ENCODE results near the gene DCXR. TPM values are rescaled to one million over a fixed set of nuclear protein-coding genes. Genes with fewer than 3 reads are reported as not detected.

Gene DCXR
- total RNA-seq, 1 experiment from 2014 or later, result 120 TPM

DNA sequence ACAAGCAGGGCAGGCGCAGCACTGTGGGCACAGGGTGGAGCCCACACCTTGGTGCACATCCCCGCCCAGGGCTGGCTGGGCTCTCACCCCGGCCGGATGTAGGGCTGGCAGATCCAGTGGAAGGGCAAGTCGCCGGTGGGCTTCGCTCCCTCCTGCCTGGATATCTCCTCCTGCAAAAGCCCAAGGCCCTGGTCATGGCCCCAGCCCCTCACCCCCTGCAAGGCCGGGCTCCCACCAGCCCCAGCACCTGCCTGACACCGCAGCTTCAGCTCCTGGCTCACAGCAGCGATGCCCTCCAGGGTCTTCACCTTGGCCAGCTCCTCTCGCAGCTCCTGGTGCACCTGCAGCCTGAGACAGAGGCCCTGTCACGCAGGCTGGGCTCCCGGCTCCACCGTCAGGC lies 23.1 kb upstream of the DCXR start:
- no peaks in the 10 kb centered on the region for H3F3A ChIP-seq (ENCODE audit: insufficient read depth, low read depth)

DNA sequence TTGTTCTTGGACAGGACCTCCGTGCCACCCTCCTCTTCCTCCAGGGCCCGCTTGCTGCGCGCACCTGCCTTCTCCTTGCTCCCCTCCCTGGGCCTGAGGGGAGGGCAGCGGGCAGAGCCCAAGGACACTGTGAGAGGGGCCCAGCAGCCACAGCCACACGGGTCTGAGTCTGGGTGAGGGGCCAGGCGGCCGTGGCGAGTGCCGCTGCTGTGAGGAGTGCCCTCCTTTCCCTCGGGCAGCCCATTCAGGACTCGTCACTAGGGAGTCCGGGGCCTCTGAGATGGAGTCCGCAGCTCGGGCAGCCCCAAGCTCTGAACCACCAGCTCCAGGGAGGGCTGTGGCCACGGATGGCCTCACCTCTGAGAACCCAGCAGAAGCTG lies 22.5 kb upstream of the DCXR start:
- H3K27me3 ChIP-seq (ENCODE audit: insufficient read depth, low read depth), result no peaks in the 10 kb centered on the region
- ChIA-PET CTCF (no interaction called here), POLR2A (ENCODE audit: unreplicated experiment) (interaction anchor here (0.6 kb wide), 1 partner anchor 240 kb away, joined by 10 read pairs; no protein-coding TSS in a partner anchor)
- H2AFZ ChIP-seq, result no peak overlapping the region
- no peaks in the 10 kb centered on the region for H3K36me3 ChIP-seq (ENCODE audit: low read depth)
- no peak overlapping the region for H3K4me2 ChIP-seq
- H3K9me3 ChIP-seq (ENCODE audit: insufficient read depth, low read depth), result no peaks in the 10 kb centered on the region
- 0 out of 2 replicates have a peak, but pooled peaks cover 5% of the 10 kb centered on the region for H3K4me1 ChIP-seq (replicated peaks; ENCODE audit: insufficient read depth)
- no peak for DNase-seq
- peaks cover 14% of the 10 kb centered on the region; the same call in 1 of the 2 replicates for H3K79me2 ChIP-seq (ENCODE audit: low read depth)
- no peak overlapping the region for H3K4me3 ChIP-seq
- no peak for TF ChIP-seq EZH2 (IDR thresholded peaks at IDR 0.05; ENCODE audit: low read depth)
- TF ChIP-seq, protein P1, sequence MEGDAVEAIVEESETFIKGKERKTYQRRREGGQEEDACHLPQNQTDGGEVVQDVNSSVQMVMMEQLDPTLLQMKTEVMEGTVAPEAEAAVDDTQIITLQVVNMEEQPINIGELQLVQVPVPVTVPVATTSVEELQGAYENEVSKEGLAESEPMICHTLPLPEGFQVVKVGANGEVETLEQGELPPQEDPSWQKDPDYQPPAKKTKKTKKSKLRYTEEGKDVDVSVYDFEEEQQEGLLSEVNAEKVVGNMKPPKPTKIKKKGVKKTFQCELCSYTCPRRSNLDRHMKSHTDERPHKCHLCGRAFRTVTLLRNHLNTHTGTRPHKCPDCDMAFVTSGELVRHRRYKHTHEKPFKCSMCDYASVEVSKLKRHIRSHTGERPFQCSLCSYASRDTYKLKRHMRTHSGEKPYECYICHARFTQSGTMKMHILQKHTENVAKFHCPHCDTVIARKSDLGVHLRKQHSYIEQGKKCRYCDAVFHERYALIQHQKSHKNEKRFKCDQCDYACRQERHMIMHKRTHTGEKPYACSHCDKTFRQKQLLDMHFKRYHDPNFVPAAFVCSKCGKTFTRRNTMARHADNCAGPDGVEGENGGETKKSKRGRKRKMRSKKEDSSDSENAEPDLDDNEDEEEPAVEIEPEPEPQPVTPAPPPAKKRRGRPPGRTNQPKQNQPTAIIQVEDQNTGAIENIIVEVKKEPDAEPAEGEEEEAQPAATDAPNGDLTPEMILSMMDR (conservative IDR thresholded peaks at IDR 0.05), result no peak
- intact Hi-C loops (cut with micrococcal nuclease; ENCODE audit: unreplicated experiment), result no loop called here
- H3K9me2 ChIP-seq (ENCODE audit: insufficient read depth), result no peaks in the 10 kb centered on the region
- no peaks in the 10 kb centered on the region for H4K20me1 ChIP-seq (ENCODE audit: insufficient read depth)
- H3F3A ChIP-seq (ENCODE audit: insufficient read depth, low read depth), result no peaks in the 10 kb centered on the region
- BruUV-seq (replicated peaks), result no TSS peak
- H3K27ac ChIP-seq, result no peak overlapping the region

More for the DNA sequence above, 23.1 kb upstream of the DCXR start:
- CTCF ChIA-PET, result no interaction called here
- intact Hi-C loops (cut with micrococcal nuclease; ENCODE audit: unreplicated experiment), result no loop called here
- Histone ChIP-seq H4K20me1 (ENCODE audit: insufficient read depth) (no peaks in the 10 kb centered on the region), H3K4me2 (no peak overlapping the region), H3K9me2 (ENCODE audit: insufficient read depth) (no peaks in the 10 kb centered on the region), H3K79me2 (ENCODE audit: low read depth) (peaks cover 17% of the 10 kb centered on the region; the same call in 1 of the 2 replicates), H3K9me3 (ENCODE audit: insufficient read depth, low read depth) (no peaks in the 10 kb centered on the region), H3K27ac (no peak overlapping the region), H3K4me1 (replicated peaks; ENCODE audit: insufficient read depth) (0 out of 2 replicates have a peak, but pooled peaks cover 5% of the 10 kb centered on the region), H3K36me3 (ENCODE audit: low read depth) (no peaks in the 10 kb centered on the region), H3K27me3 (ENCODE audit: insufficient read depth, low read depth) (no peaks in the 10 kb centered on the region), H3K4me3 (no peak overlapping the region), H2AFZ (no peak overlapping the region)
- POLR2A ChIA-PET (ENCODE audit: unreplicated experiment), result no interaction called here
- BruUV-seq (replicated peaks), result no TSS peak
- DNase-seq, result no peak
- TF ChIP-seq EZH2 (IDR thresholded peaks at IDR 0.05; ENCODE audit: low read depth), result no peak
- TF ChIP-seq, protein P1 (conservative IDR thresholded peaks at IDR 0.05), result no peak

DNA sequence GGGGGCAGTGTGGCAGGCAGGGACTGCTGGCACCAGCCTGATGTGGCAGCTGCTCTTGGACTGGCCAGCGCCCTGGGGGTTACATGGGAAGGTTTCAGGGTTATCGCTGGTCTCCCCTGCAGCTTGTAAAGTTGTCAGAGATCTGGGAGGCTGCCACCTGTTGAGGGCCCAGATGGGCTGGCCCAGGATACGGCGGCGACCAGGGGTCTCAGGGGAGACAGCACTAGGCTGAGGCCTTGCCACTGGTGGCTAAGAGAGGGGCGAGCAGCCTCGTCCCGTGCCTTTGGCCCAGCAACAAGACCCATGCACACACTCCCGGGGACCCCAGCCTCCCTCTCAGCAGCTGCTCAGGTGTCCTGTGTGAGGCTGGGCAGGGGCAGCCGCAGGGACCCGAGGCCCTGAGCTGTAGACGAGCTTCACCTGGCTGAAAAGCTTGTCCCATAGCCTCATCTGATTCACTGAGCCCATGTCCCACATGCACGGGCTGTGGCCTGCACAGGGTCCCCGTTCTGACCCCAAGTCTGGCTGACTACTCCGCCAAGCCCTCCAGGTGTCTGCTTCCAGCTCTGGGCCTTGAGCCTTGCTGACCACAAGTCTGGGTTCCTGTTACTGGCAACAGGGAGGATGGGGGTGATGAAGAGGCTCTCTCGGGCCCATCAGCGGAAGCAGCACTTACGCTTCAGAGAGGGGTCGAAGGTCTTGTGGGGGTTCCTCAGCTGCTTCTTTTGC lies 21.9 kb upstream of the DCXR start:
- no peak for DNase-seq
- H3K36me3 ChIP-seq (ENCODE audit: low read depth), result no peaks in the 10 kb centered on the region
- no peak overlapping the region for H3K4me3 ChIP-seq
- no peaks in the 10 kb centered on the region for H3K9me3 ChIP-seq (ENCODE audit: insufficient read depth, low read depth)
- no peak for TF ChIP-seq EZH2 (IDR thresholded peaks at IDR 0.05; ENCODE audit: low read depth)
- TF ChIP-seq, protein P1 (conservative IDR thresholded peaks at IDR 0.05), result no peak
- no peak overlapping the region for H2AFZ ChIP-seq
- no peak overlapping the region for H3K4me2 ChIP-seq
- no peak overlapping the region for H3K27ac ChIP-seq
- H3K4me1 ChIP-seq (replicated peaks; ENCODE audit: insufficient read depth), result 0 out of 2 replicates have a peak, but pooled peaks cover 5% of the 10 kb centered on the region
- POLR2A ChIA-PET (ENCODE audit: unreplicated experiment), result interaction anchor here (0.6 kb wide), 2 partner anchors 22 to 239 kb away, joined by 6 to 10 read pairs; partner anchors contain the start of gene DCXR
- intact Hi-C loops (cut with micrococcal nuclease; ENCODE audit: unreplicated experiment), result no loop called here
- H3K27me3 ChIP-seq (ENCODE audit: insufficient read depth, low read depth), result no peaks in the 10 kb centered on the region
- no TSS peak for BruUV-seq (replicated peaks)
- no peaks in the 10 kb centered on the region for H4K20me1 ChIP-seq (ENCODE audit: insufficient read depth)
- no peaks in the 10 kb centered on the region for H3K9me2 ChIP-seq (ENCODE audit: insufficient read depth)
- CTCF ChIA-PET, result no interaction called here
- no peaks in the 10 kb centered on the region for H3F3A ChIP-seq (ENCODE audit: insufficient read depth, low read depth)
- 0 out of 2 replicates have a peak, but pooled peaks cover 8% of the 10 kb centered on the region for H3K79me2 ChIP-seq (ENCODE audit: low read depth)
